ENCODE measurements around the gene GPR6. TPM values are rescaled to one million over a fixed set of nuclear protein-coding genes. Genes with fewer than 3 reads are reported as not detected.

GPR6 gene
- total RNA-seq, 4 donors from 2014 or later: not detected

DNA sequence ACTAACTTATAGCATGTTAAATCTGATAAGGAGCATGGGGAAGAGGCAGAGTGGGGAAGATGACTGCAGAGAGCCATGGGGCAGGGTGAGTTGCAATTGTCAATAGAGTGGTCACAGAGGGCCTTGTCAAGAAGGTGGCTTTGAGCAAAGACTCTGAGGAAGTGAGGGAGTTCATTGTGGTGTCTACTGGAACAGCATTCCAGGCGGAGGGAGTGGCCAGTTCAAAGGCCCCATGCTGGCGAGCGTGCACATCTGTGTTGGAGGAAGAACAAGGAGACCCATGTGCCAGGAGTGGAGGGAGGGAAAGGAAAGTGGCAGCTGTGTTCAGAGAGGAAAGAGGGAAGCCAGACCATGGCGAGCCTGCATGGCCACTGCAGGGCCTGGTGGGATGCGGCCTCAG lies 15.8 kb upstream of the GPR6 start:
- H3K27me3 ChIP-seq: no peaks in the 10 kb centered on the region
- H3K36me3 ChIP-seq: no peaks in the 10 kb centered on the region
- H3K9me3 ChIP-seq: no peaks in the 10 kb centered on the region
- DNase-seq: no peak
- H3K4me3 ChIP-seq: no peak overlapping the region
- no peak overlapping the region for H3K27ac ChIP-seq
- no peaks in the 10 kb centered on the region for H3K4me1 ChIP-seq
- no peak for TF ChIP-seq CTCF (IDR thresholded peaks at IDR 0.05)
- TF ChIP-seq POLR2A (IDR thresholded peaks at IDR 0.05): no peak

- TF ChIP-seq CTCF (IDR thresholded peaks at IDR 0.05) (no peak), POLR2A (IDR thresholded peaks at IDR 0.05) (no peak)
- H3K4me1 ChIP-seq: no peaks in the 10 kb centered on the region
- no peak for DNase-seq
These were observed 14.4 kb upstream of the GPR6 start for GRCh38 chr6:109963598-109964170.

DNA sequence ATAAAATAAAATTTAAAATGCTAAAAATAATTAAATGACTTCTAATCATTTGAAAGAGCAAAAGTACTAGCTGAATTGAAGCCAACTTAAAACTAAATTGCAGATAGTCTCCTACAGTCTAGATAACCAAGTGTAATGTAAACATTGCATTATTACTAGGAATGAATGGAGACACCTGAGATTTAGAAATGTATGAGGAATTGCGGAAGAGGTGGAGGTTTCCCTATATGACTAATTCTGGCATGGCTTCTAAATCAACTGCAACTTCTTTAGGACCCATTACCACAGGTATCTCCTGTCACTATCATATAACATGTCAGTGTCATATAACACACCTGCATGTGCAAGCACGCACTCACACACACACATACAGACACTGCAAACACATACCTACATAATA lies 13.2 kb upstream of the GPR6 start:
- no peaks in the 10 kb centered on the region for H3K9me3 ChIP-seq
- H3K4me1 ChIP-seq: no peaks in the 10 kb centered on the region
- no peak overlapping the region for H3K4me3 ChIP-seq
- H3K27me3 ChIP-seq: no peaks in the 10 kb centered on the region
- TF ChIP-seq CTCF (IDR thresholded peaks at IDR 0.05) (no peak), POLR2A (IDR thresholded peaks at IDR 0.05) (no peak)
- H3K36me3 ChIP-seq: no peaks in the 10 kb centered on the region
- DNase-seq: no peak
- H3K27ac ChIP-seq: no peak overlapping the region

More at GRCh38 chr6:109963598-109964170, 14.4 kb upstream of the GPR6 start:
- H3K36me3 ChIP-seq: no peaks in the 10 kb centered on the region
- H3K27me3 ChIP-seq: no peaks in the 10 kb centered on the region
- no peak overlapping the region for H3K4me3 ChIP-seq
- no peaks in the 10 kb centered on the region for H3K9me3 ChIP-seq
- no peak overlapping the region for H3K27ac ChIP-seq

DNA sequence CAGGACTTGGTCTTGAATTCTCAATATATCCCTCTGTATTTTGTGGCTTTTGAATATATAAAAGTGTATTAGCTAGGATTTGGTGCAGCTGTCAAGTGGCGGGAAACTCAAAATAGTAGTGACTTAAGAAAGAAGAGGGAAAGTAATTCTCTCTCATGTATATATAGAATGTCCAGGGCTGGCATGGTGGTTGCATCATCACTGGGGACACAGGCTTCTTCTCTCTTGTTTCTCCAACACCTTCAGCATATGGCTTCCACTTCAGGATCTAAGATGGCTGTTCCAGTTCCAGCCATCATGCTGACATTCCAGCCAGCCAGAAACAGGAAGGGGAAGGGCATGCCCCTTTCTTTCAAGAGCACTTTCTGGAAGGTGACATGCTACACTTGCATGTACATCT lies 11.8 kb upstream of the GPR6 start:
- no peak overlapping the region for H3K4me3 ChIP-seq
- TF ChIP-seq POLR2A (IDR thresholded peaks at IDR 0.05): no peak
- no peak for TF ChIP-seq CTCF (IDR thresholded peaks at IDR 0.05)
- DNase-seq: no peak
- no peaks in the 10 kb centered on the region for H3K4me1 ChIP-seq
- no peaks in the 10 kb centered on the region for H3K9me3 ChIP-seq
- H3K27me3 ChIP-seq: no peaks in the 10 kb centered on the region
- no peak overlapping the region for H3K27ac ChIP-seq
- H3K36me3 ChIP-seq: no peaks in the 10 kb centered on the region

- Histone ChIP-seq H3K4me3 (no peak overlapping the region), H3K9me3 (no peaks in the 10 kb centered on the region), H3K36me3 (no peaks in the 10 kb centered on the region), H3K27ac (no peak overlapping the region), H3K4me1 (no peaks in the 10 kb centered on the region), H3K27me3 (peaks cover 0 to 19% of the 10 kb centered on the region in 2 donors)
- TF ChIP-seq POLR2A (IDR thresholded peaks at IDR 0.05): no peak
- no peak for TF ChIP-seq CTCF (IDR thresholded peaks at IDR 0.05)
- DNase-seq: no peak
These were observed 329 bp upstream of the GPR6 start for GRCh38 chr6:109977791-109978173.

Data from Peyer's patch (tissue), 4 donors.